ENCODE results near the gene SLC38A8.

Gene SLC38A8

DNA sequence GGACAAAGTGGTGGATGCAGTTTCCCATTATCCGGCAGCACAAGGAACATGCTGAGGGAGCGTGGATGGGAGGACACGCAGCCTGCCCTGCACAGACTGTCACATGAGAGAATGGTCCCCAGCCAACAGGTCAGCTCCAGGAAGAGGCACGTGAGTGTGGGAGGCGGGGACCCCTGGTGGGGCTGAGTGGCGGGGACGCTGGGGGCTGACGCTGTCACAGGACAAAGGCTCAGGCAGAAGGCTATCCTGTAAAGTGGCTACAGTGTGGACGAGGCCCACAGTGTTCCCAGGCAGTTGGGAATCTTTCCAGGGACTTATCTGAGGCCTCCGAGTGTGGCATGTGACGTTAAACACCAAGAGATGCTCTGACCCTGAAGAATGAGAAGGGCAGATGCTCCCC lies 43.7 kb upstream of the SLC38A8 start:
- DNase-seq (ENCODE audit: low spot score) = no peak
- in situ Hi-C loops (cut with MboI; ENCODE audit: low pct_unique_long_range_greater_than_20kb, low sequenced_read_pairs, unreplicated experiment) = loop anchor here (5.0 kb wide), 1 partner anchor 91 kb away; no protein-coding TSS in a partner anchor
- TF ChIP-seq, protein P1, sequence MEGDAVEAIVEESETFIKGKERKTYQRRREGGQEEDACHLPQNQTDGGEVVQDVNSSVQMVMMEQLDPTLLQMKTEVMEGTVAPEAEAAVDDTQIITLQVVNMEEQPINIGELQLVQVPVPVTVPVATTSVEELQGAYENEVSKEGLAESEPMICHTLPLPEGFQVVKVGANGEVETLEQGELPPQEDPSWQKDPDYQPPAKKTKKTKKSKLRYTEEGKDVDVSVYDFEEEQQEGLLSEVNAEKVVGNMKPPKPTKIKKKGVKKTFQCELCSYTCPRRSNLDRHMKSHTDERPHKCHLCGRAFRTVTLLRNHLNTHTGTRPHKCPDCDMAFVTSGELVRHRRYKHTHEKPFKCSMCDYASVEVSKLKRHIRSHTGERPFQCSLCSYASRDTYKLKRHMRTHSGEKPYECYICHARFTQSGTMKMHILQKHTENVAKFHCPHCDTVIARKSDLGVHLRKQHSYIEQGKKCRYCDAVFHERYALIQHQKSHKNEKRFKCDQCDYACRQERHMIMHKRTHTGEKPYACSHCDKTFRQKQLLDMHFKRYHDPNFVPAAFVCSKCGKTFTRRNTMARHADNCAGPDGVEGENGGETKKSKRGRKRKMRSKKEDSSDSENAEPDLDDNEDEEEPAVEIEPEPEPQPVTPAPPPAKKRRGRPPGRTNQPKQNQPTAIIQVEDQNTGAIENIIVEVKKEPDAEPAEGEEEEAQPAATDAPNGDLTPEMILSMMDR (IDR thresholded peaks at IDR 0.05; ENCODE audit: extremely low read depth, insufficient read depth, missing control alignments) = no peak

- DNase-seq (ENCODE audit: low spot score) = no peak
- in situ Hi-C loops (cut with MboI; ENCODE audit: low pct_unique_long_range_greater_than_20kb, low sequenced_read_pairs, unreplicated experiment) = loop anchor here (5.0 kb wide), 1 partner anchor 92 kb away; no protein-coding TSS in a partner anchor
- TF ChIP-seq, protein P1 (IDR thresholded peaks at IDR 0.05; ENCODE audit: extremely low read depth, insufficient read depth, missing control alignments) = no peak
Measured at GRCh38 chr16:84085773-84086172, 43.2 kb upstream of the SLC38A8 start.

DNA sequence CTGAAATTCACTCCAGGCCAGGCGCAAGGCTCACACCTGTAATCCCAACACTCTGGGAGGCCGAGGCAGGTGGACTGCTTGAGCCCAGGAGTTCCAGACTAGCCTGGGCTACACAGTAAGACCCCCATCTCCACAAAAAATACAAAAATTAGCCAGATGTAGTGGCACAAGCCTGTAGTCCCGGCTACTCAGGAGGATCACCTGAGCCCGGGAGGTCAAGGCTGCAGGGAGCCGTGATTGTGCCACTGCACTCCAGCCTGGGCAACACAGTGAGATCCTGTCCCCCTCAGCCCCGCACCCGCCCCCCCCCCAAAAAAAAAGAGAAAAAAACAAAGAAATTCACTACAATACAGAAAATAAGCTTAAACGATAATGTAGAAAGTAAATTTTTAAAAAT lies 42.7 kb upstream of the SLC38A8 start:
- TF ChIP-seq, protein P1 (IDR thresholded peaks at IDR 0.05; ENCODE audit: extremely low read depth, insufficient read depth, missing control alignments) = no peak
- in situ Hi-C loops (cut with MboI; ENCODE audit: low pct_unique_long_range_greater_than_20kb, low sequenced_read_pairs, unreplicated experiment) = loop anchor here (5.0 kb wide), 1 partner anchor 92 kb away; no protein-coding TSS in a partner anchor
- no peak for DNase-seq (ENCODE audit: low spot score)

- peak; percentile 81 for DNase-seq (ENCODE audit: low spot score)
- TF ChIP-seq, protein P1 (IDR thresholded peaks at IDR 0.05; ENCODE audit: extremely low read depth, insufficient read depth, missing control alignments) = peak; percentile 87
Measured at GRCh38 chr16:84084570-84085270, 42.1 kb upstream of the SLC38A8 start.

GRCh38 chr16:84082835-84083569 lies 40.4 kb upstream of the SLC38A8 start:
- TF ChIP-seq, protein P1 (IDR thresholded peaks at IDR 0.05; ENCODE audit: extremely low read depth, insufficient read depth, missing control alignments) = no peak
- in situ Hi-C loops (cut with MboI; ENCODE audit: low pct_unique_long_range_greater_than_20kb, low sequenced_read_pairs, unreplicated experiment) = no loop called here
- no peak for DNase-seq (ENCODE audit: low spot score)

More at GRCh38 chr16:84084570-84085270, 42.1 kb upstream of the SLC38A8 start:
- in situ Hi-C loops (cut with MboI; ENCODE audit: low pct_unique_long_range_greater_than_20kb, low sequenced_read_pairs, unreplicated experiment) = loop anchor here (5.0 kb wide), 1 partner anchor 93 kb away; no protein-coding TSS in a partner anchor

DNA sequence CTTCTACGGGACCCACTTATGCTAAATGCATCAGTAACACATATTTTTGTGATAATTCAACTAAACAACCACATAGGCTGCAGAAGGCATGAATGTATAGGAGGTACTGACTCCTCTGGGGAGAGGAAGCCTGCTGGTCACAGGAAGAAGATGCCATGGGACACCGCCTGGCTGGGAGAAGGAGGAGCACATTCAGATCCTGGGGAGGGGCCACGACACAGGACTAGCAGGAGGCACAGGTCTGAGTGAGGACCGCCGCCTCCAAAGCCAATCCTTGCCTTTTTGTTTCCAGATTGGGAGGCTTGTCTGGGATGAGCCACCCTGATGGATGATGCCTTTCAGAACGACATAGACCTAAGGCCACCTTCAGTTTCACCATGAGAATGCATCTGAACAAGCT lies 39.5 kb upstream of the SLC38A8 start:
- in situ Hi-C loops (cut with MboI; ENCODE audit: low pct_unique_long_range_greater_than_20kb, low sequenced_read_pairs, unreplicated experiment) = no loop called here
- DNase-seq (ENCODE audit: low spot score) = no peak
- TF ChIP-seq, protein P1 (IDR thresholded peaks at IDR 0.05; ENCODE audit: extremely low read depth, insufficient read depth, missing control alignments) = no peak

All from GM13977 (cell line).